Renal cortex interstitium (tissue), 15 donors: ENCODE data around the gene SLC34A3. TPM values are rescaled to one million over a fixed set of nuclear protein-coding genes. Genes with fewer than 3 reads are reported as not detected.

Experiments used
- DNase-seq, 11 donors: peaks; one replicate each; pipeline ENCODE4 v3.0.0-alpha.2; 2013; ENCODE audit warnings: low read depth in 9 of 11, low spot score in 4 of 11; ENCODE audit errors: extremely low read depth in 1 of 11
- long read RNA-seq, 16 experiments: transcript quantifications; one replicate each; lab custom pipeline, GENCODE V29; 2026
- polyA plus RNA-seq, 3 donors: library from polyadenylated mRNA; unstranded; fragments of 120-200 nt; gene quantifications; one replicate each; pipeline ENCODE4 v1.2.1, GENCODE V29; 2013; ENCODE audit not compliant: insufficient read length in 3 of 3

The SLC34A3 gene
- 10 to 100 TPM in 2 of 3 donors, 1 to 10 TPM in 1; 5.0 to 13.8 (median 11.6) TPM for polyA plus RNA-seq
- long read RNA-seq, donor 1: 0 reads
- long read RNA-seq, donor 2, partial matches to known transcripts: 5 of 5 reads
- long read RNA-seq, donor 2, other reads (novel, unspliced or antisense): 0 of 5 reads
- long read RNA-seq, donor 3, partial matches to known transcripts: 0 of 1 reads
- long read RNA-seq, donor 3, other reads (novel, unspliced or antisense): 0 of 1 reads
- long read RNA-seq, donor 4: 0 reads
- long read RNA-seq, donor 5: 0 reads
- long read RNA-seq, donor 6: 0 reads
- long read RNA-seq, donor 7, partial matches to known transcripts: 0 of 1 reads
- long read RNA-seq, donor 7, other reads (novel, unspliced or antisense): 0 of 1 reads
- long read RNA-seq, donor 8: 0 reads
- long read RNA-seq, donor 9, partial matches to known transcripts: 0 of 1 reads
- long read RNA-seq, donor 9, other reads (novel, unspliced or antisense): 0 of 1 reads
- long read RNA-seq, donor 10, partial matches to known transcripts: 0 of 1 reads
- long read RNA-seq, donor 10, other reads (novel, unspliced or antisense): 0 of 1 reads
- long read RNA-seq, donor 11: 0 reads
- long read RNA-seq, donor 12: 0 reads
- long read RNA-seq, donor 13: 0 reads
- long read RNA-seq, donor 14: 0 reads
- long read RNA-seq, donor 15: 0 reads
- long read RNA-seq, donor 16, partial matches to known transcripts: 0 of 1 reads
- long read RNA-seq, donor 16, other reads (novel, unspliced or antisense): 0 of 1 reads

DNA sequence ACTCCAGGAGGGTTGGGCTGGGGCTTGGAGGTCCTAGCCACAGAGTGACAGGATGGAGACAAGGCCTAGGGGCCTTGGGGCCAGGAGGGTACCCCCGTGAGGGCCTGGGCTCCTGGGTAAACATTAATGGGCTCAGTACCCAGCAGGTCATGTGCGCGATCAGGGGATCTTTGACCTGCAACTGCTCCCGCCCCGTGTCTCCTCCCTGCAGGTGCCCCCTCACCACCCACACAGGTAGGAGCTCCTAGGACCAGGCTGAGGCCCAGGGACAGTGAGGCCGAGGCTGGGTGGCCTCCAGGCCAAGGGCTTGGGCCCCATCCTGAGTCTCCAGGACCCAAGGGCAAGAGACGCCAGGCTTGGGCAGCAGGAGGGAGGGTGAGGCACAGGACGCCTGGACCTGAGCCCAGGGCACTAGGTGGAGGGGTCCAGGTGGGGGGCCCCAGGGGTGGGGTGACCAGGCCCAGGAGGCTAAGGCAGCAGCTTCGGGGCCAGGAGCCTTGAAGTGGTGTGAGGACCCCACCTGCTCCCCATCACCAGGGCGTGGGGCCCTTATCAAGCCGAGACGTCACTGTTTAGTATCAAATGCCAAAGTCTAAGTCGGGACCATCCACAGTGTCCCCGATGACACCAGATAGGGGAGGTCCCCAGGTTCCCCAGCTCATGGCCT is at the start of gene SLC34A3:
Gene SLC34A3, plus strand, starts transcription at position 197 of the 667 bp plus-strand sequence. CDS start 802 bp downstream, outside the sequence.
- DNase-seq: no peak

DNA sequence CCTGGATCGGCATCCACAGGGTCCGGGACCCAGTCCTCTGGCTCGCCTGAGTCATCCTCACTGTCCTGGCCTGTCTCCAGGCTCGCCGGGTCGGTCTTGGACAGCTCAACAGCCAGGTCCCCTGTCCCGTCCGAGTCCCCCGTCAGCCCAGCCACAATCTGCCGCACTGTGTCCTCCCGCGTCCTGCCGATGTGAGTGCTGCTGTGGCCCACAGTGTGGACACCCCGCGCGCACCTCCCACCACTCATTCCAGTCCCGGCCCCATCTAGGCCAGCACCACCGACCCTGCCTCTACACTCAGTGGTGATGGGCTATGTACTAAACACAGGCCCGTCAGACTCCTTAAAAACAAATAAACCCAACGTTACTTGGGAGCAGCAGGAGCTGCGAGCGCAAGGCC is 49.0 kb upstream of the SLC34A3 start:
- no peak for DNase-seq

DNA sequence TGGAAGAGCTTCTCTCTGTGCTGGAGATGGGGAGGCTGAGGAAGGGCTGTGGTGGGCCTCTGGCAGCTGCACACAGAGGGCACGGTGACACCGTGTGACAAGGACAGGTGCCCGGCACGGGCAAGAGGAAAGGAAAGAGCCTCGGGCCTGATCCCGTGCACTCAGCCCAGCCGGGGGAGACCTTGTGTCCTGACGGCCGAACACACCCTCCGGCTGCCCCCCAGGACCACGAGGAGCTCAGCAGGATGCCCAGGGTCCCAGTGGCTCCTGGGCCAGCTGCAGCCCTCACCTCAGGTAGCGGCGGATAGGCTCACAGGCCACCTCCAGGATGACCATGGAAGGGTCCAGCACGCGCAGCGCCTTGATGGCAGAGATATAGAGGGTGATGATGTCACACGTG is 47.9 kb upstream of the SLC34A3 start:
- DNase-seq: no peak

DNA sequence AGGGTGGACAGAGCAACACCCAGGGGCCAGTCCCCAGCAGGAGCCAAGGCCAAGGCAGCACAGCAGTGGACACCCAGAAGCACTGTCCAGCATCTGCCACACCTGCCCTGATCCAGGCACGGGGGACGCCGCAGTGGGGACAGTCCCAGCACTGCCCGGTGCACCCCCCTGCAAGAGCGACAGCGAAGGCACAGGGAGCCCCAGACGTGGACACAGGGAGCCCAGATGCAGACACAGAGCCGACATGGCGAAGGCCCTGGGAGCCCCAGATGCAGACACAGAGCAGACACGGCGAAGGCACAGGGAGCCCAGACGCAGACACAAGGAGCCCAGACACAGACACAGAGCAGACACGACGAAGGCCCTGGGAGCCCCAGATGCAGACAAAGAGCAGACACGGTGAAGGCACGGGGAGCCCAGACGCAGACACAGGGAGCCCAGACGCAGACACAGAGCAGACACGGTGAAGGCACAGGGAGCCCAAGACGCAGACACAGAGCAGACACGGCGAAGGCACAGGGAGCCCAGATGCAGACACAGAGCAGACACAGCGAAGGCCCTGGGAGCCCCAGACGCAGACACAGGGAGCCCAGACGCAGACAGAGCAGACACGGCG is 46.6 kb upstream of the SLC34A3 start:
- no peak for DNase-seq

DNA sequence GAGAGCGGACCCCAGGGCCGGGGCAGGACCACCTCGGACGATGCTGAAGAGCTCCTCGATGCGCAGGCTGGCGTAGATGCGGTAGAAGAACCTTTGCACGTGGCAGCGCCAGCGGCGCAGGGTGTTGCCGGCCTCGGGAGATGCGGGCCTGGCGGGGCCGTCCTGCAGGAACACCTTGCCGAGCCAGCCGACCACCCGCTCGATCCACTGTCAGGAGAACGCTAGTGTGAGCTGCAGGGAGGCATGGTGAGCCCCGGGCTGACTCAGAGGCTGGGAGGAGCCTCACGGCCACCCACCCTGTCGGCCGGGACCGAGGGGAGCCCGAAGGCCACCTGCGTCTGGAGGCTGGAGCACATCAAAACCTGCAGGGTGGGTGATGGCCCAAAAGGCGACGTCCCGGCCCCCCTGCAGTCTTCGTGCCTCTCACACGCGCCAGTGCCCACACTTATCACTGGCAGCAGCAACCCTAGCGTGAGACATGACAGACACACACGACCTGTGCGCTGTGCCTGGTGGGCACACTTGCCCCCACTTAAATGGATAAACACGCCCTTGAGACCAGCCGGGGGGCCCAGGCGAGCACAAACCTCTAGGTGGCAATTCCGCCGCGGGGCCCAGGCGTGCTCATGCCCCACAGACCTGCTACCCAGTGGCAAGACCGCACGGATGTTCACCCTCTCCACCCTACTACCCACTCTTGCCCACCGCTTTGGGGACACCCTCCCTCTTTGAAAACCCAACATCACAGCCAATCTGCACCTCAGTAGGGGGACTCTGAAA is 45.6 kb upstream of the SLC34A3 start:
- no peak for DNase-seq

DNA sequence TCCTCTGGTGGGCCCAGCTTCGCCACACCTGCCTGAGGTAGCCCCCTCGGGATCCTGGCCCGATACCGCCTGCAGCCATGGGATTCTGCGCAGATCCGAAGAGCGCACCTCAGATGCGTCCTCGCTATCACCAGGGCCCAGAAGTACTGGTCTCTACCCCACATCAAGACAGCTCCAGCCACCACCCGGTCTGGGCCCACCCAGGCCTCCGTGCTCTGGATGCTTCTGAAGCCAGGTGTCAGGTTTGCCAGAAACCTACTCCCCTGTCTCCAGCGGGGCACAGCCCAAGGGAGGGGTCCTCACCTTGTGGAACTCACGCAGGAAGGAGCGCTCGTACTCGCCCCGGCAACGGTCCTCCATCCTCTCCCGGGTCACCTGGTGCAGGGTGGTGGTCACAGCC is 44.8 kb upstream of the SLC34A3 start:
- no peak for DNase-seq

DNA sequence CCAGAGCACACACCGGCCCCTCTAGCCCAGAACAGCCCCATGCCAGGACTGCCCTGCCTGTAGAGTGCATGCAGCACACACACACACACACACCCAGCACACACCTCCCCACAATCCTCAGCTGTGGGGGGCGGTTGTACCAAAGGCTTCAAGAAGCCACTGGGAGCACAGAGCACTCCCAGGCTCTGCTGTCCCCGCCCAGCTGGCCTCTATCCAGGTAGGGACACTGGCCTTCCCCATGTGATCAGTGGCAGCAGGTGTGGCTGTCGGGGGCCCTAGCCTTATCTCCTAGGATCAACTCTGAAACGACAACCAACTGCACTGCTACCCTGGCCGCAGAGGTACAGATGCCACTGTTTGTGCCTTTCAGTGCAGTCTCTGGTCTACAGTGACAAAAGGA is 44.3 kb upstream of the SLC34A3 start:
- no peak for DNase-seq

DNA sequence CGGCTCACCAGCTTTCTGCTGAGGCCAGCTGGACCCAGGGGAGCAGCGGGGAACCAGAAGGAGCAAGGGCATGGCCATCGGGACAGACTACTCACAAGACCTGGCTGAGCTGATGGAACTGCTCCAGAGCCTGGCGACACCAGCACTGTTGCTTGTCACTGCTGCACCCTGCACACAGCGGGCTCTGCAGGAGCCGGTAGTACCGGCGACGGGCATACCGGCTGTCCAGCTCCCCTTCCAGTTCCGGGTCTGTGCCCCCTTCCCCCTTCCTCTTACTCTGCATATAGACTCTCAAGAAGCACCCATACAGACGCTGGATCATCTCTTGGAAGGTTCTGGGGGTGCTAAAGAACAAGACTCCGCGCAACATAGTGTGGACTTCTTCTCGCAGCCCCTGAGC is 43.3 kb upstream of the SLC34A3 start:
- no peak for DNase-seq

DNA sequence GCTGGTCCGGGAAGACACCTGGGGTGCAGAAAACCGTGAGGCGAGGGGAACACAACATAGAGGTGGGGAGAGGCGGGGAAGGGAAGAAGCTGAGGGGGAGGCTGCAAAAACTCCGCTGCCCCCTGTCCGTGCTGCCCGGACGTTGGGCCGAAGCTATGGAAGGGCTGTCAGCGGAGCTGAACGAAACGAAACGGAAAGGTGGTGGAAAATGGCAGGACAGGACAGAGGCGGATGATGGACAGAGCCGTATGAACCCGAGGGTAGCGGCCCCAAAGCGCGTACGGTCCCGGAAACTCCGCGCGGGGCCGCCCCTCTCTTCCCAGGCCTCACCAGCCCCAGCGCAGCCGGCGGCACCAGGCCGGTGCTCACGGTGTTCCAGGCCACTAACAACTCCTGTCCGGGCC is 42.6 kb upstream of the SLC34A3 start:
- DNase-seq: no peak

DNA sequence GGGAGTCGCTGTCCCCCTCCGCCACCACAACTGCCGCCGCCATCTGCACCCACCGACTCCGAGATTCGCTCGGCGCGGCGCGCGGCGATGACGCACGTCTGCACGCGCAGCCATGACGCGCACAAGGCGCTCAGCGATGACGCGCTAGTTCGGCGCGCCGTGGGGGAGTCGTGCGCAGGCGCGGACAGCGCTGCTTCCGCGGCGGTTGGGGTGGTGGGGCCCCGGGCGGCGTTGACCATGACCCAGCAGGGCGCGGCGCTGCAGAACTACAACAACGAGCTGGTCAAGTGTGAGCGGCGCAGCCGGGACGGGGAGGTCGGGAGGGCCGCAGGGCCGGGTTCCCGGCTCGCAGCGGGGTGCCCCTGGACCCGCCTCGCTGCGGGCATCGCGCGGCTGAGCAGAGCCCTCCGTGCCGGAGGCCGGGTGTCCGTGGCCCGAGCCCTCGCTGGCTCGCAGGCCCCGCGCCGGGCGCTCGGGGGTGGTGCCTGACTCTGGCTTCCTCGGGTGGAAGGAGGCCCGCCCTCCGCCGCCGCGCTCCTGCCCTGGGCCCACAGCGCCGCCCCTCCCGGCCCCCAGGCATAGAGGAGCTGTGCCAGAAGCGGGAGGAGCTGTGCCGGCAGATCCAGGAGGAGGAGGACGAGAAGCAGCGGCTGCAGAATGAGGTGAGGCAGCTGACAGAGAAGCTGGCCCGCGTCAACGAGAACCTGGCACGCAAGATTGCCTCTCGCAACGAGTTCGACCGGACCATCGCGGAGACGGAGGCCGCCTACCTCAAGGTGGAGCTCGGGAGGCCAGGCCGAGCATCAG is 42.0 kb upstream of the SLC34A3 start, which contains the start of the genes ANAPC2 and SSNA1:
Gene ANAPC2, minus strand, starts transcription at position 71 of the 807 bp plus-strand sequence. Its CDS starts 28 bp downstream, at position 43.
Gene SSNA1, plus strand, starts transcription at position 187 of the 807 bp plus-strand sequence. Its CDS starts 51 bp downstream, at position 238.
- peak; percentile 89 to 98 (median 94) for DNase-seq

DNA sequence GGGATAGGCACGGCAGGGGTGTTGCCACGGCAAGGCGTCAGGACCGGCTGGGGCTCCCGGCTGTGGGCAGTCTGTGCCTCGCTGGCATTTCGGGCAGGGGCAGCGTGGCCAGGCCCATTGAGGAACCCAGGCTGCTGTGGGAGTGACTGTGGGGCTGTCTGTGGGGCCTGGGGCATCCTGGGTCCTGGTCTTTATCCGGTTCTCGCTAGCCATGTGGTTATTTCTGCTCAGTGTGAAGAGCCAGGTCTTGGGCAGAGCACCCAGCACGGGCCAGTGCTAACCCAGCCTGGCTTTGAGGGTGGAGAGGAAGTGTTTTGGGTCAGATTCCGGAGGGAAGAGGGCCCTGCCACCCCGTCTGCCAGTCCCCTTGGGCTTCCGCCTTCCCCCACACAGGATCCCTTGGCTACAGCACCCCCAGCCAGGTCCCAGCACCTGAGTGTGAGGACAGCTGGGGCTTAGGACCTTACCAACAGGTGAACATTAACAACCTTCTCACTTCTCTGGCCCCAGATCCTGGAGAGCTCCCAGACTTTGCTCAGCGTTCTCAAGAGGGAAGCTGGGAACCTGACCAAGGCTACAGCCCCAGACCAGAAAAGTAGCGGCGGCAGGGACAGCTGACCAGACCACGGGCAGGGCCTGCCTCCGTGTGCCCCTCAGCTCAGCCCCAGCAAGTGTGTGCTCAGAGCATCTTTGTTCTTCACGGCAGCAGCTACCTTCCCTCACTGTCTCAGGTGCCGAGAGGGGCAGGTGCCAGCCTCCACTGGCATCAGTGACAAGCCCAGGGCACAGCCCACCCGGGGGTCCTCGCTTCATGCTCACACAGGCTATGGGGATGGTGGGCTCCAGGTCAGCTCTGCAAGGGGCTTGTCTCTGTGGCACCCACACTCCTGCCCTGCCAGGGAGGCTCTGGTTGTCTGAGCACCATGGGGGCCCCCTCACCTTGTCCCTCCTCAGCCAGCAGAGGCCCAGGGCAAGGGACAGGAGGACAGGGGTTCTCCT is 41.1 kb upstream of the SLC34A3 start:
- no peak for DNase-seq

DNA sequence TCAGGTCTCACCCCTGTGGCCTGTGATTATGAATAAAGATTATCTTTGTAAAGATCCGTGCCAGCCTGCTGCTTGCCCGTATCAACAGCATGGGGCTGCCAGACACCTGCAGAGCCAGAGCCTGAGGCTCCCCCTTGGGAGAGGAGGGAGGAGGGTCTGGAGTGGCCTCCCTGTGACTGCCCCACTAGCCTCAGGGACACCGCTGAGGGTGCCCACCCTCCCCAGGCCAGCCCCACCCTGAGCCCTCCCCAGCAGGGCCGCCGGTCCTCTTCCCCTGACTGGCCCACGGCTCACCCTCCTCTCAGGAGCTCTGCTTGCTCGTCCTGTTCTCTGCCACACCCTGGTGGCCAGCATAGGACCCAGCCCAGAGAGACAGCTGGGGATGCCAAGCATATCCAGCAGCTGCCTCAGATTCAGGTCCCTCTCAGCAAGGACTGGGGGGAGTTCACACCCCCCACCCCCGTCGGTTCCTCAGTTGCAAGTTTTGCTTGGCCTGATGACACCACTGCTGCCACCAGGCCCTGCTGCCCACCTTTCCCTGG is 40.3 kb upstream of the SLC34A3 start:
- DNase-seq: no peak

DNA sequence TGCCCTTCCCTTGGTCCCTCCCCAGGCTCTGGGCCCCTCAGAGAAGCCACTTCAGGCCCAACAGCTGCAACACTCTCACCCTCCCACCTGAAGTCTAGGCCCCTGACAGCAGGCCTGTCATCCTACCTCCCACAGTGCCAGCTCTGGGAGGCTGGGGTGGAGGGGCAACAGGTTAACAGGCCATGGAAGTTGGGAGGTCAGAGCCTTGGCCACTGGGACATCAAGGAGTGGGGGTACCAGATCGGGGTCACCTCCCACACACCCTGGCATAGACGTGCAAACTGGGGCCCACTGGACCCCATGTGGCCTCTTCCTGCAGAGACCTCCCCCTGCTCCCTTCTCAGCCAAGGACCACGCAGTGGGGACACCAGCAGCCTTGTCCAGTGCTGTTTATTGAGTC is 39.5 kb upstream of the SLC34A3 start:
- no peak for DNase-seq

DNA sequence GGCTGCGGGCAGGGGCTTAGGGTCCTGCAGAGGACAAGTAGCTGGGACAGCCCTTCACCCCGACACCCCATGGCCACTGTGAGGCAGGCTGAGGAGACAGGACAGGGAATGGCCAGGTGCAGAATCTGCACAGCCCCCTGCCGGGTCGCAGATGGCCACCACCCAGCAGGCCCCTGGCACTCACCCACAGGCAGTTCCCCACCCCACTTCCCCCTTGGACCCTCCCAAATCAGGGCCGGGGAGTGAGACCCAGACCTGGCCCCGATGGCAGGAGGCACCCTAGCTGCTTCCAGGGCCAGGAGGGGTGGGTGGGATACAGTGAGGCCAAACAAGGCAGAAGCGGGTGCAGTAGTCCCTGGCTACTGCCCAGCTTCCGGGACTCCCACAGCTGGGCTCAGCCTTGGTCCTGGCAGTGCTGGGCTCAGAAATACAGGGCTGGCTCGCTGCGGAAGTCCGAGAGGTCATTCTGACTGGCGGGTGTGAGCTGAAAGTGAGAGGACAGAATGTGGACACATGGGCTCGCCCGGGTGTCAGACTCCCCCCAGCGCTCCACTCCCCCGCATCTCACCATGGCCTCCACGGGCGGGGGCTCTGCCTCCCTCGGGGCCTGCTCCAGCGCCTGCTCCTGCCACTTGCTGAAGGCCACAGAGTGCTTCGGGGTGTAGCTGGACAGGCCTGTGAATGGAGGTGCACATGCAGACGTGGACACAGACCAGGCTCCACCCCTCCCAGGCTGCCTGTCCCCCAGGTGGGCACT is 38.8 kb upstream of the SLC34A3 start:
- DNase-seq: no peak

DNA sequence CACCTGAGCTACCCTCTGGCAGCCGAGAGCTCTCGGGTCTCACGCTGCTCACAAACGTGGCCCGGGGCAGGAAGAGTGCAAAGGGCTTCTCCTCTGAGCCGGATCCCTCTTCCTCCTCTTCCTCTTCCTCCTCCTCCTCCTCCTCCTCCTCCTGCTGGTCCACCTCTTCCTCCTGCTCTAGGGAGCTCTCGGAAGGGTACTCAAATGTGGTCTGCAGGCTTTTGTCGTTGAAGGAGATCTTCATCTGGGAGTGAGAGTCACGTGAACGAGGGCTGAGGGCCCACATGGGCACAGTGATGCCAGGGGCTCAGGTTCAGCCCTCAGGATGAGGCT is 38.3 kb upstream of the SLC34A3 start:
- DNase-seq: no peak

DNA sequence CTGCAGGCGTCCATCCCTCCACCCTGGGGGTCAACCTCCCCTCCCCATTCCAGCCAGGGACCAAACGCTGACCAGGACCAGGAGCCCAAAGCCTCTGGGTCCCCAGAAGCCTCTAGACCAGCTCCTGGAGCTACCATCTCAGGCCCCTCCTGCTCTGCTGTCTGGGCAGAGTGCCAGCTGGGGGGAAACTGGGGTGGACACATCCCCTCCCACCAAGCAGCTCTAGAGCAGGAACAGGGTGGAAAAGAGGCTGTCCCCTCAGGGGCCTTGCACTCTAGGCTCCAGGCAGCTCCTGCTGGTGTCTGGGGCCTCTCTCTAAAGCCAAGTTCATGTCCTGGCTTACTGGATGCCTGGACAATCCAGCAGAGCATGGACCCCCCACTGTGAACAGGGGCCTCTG is 37.8 kb upstream of the SLC34A3 start:
- no peak for DNase-seq
